CD4-positive, alpha-beta T cell treated with Interleukin-6 at 100 ng/mL for 8 hours (primary cell): Measurements from ENCODE around the gene LGALS1.
"Not testable (repeated sequence)": the region's sequence is repeated elsewhere in the genome, so short reads cannot be mapped to it uniquely, and the experiment has no call there.

Experiments
- DNase-seq: peaks from one replicate; pipeline ENCODE4 v3.0.0-alpha.2; 2020; ENCODE audit warnings: mixed read lengths, low spot score

LGALS1 gene

GRCh38 chr22:37690407-37690806 is 15.0 kb downstream of the LGALS1 start:
- no peak for DNase-seq

DNA sequence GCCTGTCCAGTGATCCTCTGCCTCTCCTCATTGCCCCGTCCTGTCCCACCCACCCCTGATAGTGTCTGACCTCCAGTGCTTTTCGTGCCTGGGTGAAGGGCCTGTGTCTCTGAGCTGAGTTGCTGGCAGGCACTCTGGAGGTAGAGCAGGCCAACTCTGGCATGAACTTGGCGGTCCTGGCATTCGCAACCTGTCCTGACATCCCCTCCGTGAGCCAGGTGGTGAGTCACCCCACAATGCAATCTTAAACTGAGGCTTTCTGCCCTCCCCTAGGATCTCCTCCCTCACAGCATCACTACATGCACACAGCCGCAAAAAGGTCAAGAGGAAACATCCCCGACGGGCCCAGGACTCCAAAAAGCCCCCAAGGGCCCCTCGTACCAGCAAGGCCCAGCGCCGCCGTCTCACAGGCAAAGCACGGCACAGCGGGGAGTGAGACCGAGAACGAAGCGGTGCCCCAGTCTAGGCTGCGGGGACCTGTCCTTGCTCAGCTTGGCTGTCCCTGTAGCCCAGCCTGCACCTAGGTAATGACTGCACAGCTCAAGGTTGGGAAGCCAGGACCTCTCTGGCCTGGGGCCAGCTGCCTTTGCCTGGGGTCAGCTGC is 15.6 kb downstream of the LGALS1 start:
- no peak for DNase-seq

DNA sequence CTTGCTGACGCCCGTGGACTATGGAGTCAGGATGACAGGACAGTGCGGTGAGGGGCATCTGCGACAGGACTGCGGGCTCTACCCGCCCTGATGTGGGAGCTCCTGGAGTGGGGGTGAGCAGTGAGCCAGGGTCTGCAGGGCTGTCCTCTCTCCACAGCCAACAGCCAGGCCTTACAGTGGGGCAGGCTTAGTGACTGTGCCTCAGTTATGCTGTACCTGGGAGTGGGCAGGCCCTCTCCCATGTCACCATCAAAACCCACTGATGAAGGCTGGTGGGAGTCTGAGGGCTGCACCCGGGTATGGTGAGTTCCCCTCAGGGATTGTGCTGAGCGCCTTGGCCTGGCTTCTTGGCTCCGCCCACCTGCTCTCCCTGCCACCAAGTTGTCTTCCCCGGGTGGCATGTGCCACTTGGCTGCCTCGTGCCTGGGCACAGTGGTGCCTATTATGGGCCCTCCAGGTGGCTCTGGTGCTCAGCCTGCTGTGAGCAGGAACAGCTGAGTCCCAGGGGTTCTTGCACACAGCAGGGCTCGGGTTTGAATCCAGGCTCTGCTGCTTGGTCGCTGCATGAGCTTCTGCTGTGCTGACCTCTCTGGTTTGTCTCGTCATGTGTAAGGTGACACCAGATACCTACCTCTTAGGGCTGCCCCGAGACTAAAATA is 17.3 kb downstream of the LGALS1 start:
- DNase-seq, result no peak

- not testable (repeated sequence) for DNase-seq
Measured at GRCh38 chr22:37694131-37694530, 18.7 kb downstream of the LGALS1 start.

DNA sequence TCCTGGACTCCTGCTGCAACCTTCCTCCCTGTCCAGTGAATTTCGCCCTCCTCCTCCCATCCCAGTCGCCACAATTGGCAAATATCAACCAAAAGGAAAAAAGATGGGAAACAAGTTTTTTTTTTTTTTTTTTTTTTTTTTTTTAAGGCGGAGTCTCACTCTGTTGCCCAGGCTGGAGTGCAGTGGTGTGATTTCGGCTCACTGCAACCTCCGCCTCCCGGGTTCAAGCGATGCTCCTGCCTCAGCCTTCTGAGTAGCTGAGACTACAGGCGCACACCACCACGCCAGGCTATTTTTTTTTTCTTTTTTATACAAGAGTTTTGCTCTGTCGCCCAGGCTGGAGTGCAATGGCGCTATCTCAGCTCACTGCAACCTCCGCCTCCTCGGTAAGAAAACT is 20.8 kb downstream of the LGALS1 start:
- not testable (repeated sequence) for DNase-seq

DNA sequence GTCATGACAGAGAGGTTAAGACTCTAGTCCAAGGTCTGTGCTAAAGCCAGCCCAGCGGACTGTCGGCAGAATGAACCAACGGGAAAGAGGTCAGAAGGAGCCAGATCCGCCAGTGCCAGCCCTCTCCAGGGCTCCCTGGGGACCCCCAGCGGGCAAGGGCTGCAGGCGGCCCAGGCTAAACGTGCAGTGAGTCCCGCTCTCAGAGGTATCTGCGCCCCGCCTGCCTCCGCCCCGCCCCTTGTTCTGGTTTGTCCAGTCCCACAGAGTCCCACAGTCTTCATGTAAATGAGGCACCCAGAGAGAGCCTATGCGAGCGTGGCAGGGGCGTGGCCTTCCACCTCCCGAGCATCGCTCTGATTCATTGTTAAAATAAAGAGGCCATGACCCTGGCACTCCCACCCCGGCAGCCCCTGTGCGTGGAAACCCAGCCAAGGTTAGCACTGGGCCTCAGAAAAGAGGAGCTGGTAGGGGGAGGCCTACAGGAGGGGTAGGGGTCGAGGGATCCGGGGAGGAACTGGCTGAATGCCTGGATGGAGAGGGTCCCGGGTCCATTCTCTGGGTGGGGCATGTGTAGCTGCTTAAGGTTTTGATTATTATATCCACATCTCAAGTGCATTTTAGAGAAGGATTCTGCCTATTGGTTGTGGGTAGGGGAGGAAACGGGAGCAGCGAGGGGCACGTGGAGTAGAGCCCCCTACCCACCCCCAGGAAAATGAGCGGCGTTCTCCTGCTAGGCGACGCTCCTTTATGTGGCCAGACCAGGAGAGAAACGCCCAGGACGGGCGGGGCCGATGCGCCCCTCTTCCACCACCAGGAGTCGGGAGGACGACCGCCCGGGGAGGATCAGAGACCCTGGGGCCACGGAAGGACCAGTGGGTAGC is 21.5 kb downstream of the LGALS1 start, which contains the start of gene TRIOBP:
Gene TRIOBP, plus strand, starts transcription at position 392 of the 881 bp plus-strand sequence. CDS start 4,318 bp downstream, outside the sequence.
- peak; percentile 79 for DNase-seq

- DNase-seq, result no peak
Measured at GRCh38 chr22:37697538-37697835, 22.1 kb downstream of the LGALS1 start.

- no peak for DNase-seq
Measured at GRCh38 chr22:37701141-37701786, 25.8 kb downstream of the LGALS1 start.

- DNase-seq, result no peak
Measured at GRCh38 chr22:37703906-37704305, 28.5 kb downstream of the LGALS1 start.

DNA sequence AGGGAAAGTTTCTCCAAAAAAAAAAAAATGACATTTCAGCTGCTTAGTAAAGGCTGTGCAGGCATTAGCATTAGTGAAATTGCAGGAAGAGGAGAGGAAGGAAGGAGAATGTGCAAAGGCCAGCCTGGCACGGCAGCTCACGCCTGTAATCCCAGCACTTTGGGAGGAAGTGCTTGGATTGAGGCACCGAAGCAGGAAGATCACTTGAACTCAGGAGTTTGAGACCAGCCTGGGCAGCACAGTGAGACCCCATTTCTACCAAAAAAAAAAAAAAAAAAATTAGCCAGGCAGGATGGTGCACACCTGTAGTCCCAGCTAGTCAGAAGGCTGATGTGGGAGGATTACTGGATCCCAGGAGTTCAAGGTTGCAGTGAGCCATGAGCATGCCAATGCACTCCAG is 29.2 kb downstream of the LGALS1 start:
- DNase-seq, result no peak

GRCh38 chr22:37705205-37705604 is 29.8 kb downstream of the LGALS1 start:
- no peak for DNase-seq

- no peak for DNase-seq
Measured at GRCh38 chr22:37708580-37709444, 33.4 kb downstream of the LGALS1 start.

GRCh38 chr22:37709445-37709765 is 34.0 kb downstream of the LGALS1 start:
- no peak for DNase-seq

DNA sequence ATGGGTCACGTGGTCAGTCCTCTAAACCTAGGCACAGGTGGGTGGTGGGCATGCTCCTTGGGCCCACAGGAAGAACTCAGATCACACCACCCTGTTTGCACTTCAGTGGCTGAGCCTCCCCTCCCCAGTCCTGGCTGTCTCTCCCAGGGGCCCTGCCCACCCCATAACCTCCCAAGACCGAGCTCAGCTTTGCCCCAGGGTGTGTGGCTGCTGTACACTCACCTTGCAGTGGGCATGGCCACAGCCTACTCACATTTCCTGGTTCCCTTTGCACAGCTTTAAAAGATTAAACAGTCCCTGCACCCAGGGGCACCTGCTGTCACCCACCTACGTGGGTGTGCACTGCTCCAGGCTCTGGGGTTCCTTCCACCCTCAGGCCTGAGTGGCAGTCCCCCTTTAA is 35.2 kb downstream of the LGALS1 start:
- DNase-seq, result no peak

DNA sequence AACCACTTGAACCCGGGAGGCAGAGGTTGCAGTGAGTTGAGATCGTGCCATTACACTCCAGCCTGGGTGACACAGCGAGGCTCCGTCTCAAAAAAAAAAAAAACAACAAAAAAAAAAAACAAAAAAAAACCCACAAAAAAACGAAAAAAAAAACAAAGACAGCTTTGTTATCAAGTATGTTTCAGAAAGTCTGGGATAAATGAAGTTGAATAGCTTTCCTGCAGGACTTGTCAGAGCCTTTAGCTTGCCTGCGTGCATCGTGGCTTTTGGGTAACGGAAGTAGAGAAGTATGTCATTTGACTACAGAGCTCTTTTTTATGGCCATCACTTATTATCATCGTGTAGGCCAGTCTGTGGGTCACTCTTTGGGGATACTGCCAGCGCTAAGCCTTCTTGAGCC is 36.1 kb downstream of the LGALS1 start:
- no peak for DNase-seq

DNA sequence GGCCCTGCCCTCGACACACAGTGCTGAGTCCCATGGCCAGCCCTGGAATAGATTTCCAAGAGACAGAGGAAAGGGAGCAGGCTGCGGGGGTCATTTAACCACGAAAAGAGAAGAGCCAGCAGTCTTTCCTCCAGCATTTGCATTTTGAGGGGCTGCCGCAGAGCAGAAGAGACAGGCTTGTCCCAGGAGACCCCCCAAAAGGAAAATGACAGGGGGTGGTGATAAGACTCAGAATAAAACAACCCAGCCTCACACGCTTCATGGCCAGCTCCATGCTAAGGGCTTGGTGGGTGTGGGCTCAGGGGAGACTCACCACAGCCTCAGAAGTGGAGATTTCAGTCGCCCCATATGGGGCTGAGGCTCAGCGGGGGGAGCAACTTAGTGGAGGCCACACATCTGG is 38.3 kb downstream of the LGALS1 start:
- DNase-seq, result no peak

GRCh38 chr22:37714634-37715033 is 39.2 kb downstream of the LGALS1 start:
- no peak for DNase-seq

DNA sequence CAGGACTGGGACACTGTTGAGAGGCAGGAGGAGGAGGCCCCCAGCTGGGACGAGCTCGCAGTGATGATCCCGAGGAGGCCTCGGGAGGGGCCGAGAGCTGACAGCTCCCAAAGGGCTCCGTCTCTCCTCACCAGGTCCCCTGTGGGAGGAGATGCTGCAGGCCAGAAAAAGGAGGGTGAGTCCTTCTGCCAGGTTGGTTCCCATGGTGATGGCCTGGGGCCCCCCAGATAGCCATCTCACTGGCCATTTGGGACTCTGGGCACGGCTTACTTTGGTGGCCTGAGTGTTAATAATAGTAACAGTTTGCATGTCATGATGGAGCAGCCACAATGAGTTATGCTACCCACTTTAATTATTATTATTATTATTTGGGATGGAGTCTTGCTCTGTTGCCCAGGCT is 40.3 kb downstream of the LGALS1 start:
- no peak for DNase-seq

GRCh38 chr22:37716708-37717107 is 41.3 kb downstream of the LGALS1 start:
- DNase-seq, result no peak

- not testable (repeated sequence) for DNase-seq
Measured at GRCh38 chr22:37717235-37717634, 41.8 kb downstream of the LGALS1 start.

DNA sequence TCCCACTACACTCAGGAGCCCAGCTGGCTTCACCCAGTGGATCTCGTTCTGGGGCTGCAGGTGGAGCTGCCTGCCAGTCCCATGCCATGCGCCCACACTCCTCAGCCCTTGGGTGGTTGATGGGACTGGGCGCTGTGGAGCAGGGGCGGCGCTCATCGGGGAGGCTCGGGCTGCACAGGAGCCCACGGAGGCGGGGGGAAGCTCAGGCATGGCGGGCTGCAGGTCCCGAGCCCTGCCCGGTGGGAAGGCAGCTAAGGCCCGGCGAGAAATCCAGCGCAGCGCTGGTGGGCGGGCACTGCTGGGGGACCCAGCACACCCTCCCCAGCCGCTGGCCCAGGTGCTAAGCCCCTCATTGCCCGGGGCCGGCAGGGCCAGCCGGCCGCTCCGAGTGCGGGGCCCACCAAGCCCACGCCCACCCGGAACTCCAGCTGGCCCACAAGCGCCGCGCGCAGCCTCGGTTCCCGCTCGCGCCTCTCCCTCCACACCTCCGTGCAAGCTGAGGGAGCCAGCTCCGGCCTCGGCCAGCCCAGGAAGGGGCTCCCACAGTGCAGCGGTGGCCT is 42.4 kb downstream of the LGALS1 start:
- not testable (repeated sequence) for DNase-seq
